SK-MEL-5 (cell line): Measurements from ENCODE around the gene ABCA1. TPM values are rescaled to one million over a fixed set of nuclear protein-coding genes. Genes with fewer than 3 reads are reported as not detected.

Experiments
- DNase-seq: peaks from one replicate; pipeline ENCODE4 v3.0.0-alpha.2; 2016; ENCODE audit warnings: low read depth, low spot score
- in situ Hi-C: cut with HindIII; loops from 2 replicates; pipeline ENCODE4 v1.10.0; 2016; ENCODE audit warnings: low sequenced_read_pairs, high pct_unique_total_duplicates, low pct_unique_long_range_greater_than_20kb
- total RNA-seq: library from RNA; depleted of rRNA; stranded (reverse); fragments of >200 nt; shearing (Covaris generic); gene quantifications from 2 replicates; pipeline ENCODE4 v1.2.3, GENCODE V29; 2014

ABCA1 gene
- total RNA-seq, 1 experiment from 2014 or later = 11.0 TPM

GRCh38 chr9:104883169-104883568 lies 44.8 kb downstream of the ABCA1 start:
- in situ Hi-C loops = no loop called here
- no peak for DNase-seq

GRCh38 chr9:104882566-104882965 lies 45.4 kb downstream of the ABCA1 start:
- no peak for DNase-seq
- in situ Hi-C loops = no loop called here

- in situ Hi-C loops = no loop called here
- no peak for DNase-seq
These were observed 45.9 kb downstream of the ABCA1 start for GRCh38 chr9:104882086-104882485.

- in situ Hi-C loops = no loop called here
- no peak for DNase-seq
These were observed 48.2 kb downstream of the ABCA1 start for GRCh38 chr9:104879555-104880309.

GRCh38 chr9:104876587-104876986 lies 51.4 kb downstream of the ABCA1 start:
- no peak for DNase-seq
- in situ Hi-C loops = no loop called here

- in situ Hi-C loops = no loop called here
- no peak for DNase-seq
These were observed 52.1 kb downstream of the ABCA1 start for GRCh38 chr9:104875897-104876296.

GRCh38 chr9:104875320-104875719 lies 52.6 kb downstream of the ABCA1 start:
- in situ Hi-C loops = no loop called here
- no peak for DNase-seq

- in situ Hi-C loops = no loop called here
- DNase-seq = no peak
These were observed 54.5 kb downstream of the ABCA1 start for GRCh38 chr9:104873489-104873850.

- peak; percentile 92 for DNase-seq
- in situ Hi-C loops = no loop called here
These were observed 55.1 kb downstream of the ABCA1 start for GRCh38 chr9:104872656-104873488.

GRCh38 chr9:104871961-104872527 lies 55.9 kb downstream of the ABCA1 start:
- in situ Hi-C loops = no loop called here
- DNase-seq = no peak

- in situ Hi-C loops = no loop called here
These were observed 58.1 kb downstream of the ABCA1 start for GRCh38 chr9:104869811-104870210.

GRCh38 chr9:104868687-104869404 lies 59.1 kb downstream of the ABCA1 start:
- in situ Hi-C loops = no loop called here
- peak; percentile 43 for DNase-seq

More at GRCh38 chr9:104869811-104870210, 58.1 kb downstream of the ABCA1 start:
- no peak for DNase-seq

GRCh38 chr9:104868303-104868686 lies 59.7 kb downstream of the ABCA1 start:
- no peak for DNase-seq
- in situ Hi-C loops = no loop called here

GRCh38 chr9:104866191-104866590 lies 61.8 kb downstream of the ABCA1 start:
- in situ Hi-C loops = no loop called here

GRCh38 chr9:104864675-104865104 lies 63.3 kb downstream of the ABCA1 start:
- DNase-seq = no peak
- in situ Hi-C loops = no loop called here

More at GRCh38 chr9:104866191-104866590, 61.8 kb downstream of the ABCA1 start:
- DNase-seq = no peak

- in situ Hi-C loops = no loop called here
- peak; percentile 85 for DNase-seq
These were observed 64.6 kb downstream of the ABCA1 start for GRCh38 chr9:104863180-104863883.

GRCh38 chr9:104861397-104861796 lies 66.6 kb downstream of the ABCA1 start:
- in situ Hi-C loops = no loop called here

More at GRCh38 chr9:104861397-104861796, 66.6 kb downstream of the ABCA1 start:
- no peak for DNase-seq
